Ishikawa (cell line): ENCODE results near the gene MEGF9.

ENCODE experiments used
- CEBPB ChIP-seq: IDR thresholded peaks from 2 replicates; pipeline ENCODE4 v1.6.1; 2012
- CREB1 ChIP-seq: IDR thresholded peaks from 2 replicates; pipeline ENCODE4 v1.6.1; 2012; ENCODE audit warnings: low read depth
- EGR1 ChIP-seq: IDR thresholded peaks from 2 replicates; pipeline ENCODE4 v1.6.1; 2012
- EP300 ChIP-seq: IDR thresholded peaks from 2 replicates; pipeline ENCODE4 v1.6.1; 2012; ENCODE audit warnings: borderline replicate concordance
- FOXM1 ChIP-seq: IDR thresholded peaks from 2 replicates; pipeline ENCODE4 v1.6.1; 2012; ENCODE audit warnings: low read depth, borderline replicate concordance
- NFIC ChIP-seq: IDR thresholded peaks from 2 replicates; pipeline ENCODE4 v1.6.1; 2012
- RAD21 ChIP-seq: IDR thresholded peaks from 2 replicates; pipeline ENCODE4 v1.6.1; 2012; ENCODE audit warnings: low read depth
- TAF1 ChIP-seq: IDR thresholded peaks from 2 replicates; pipeline ENCODE4 v1.6.1; 2012; ENCODE audit warnings: low read depth, mild to moderate bottlenecking
- TCF12 ChIP-seq: IDR thresholded peaks from 2 replicates; pipeline ENCODE4 v1.6.1; 2012; ENCODE audit warnings: low read depth
- TEAD4 ChIP-seq: IDR thresholded peaks from 2 replicates; pipeline ENCODE4 v1.6.1; 2012
- YY1 ChIP-seq: IDR thresholded peaks from 2 replicates; pipeline ENCODE4 v1.6.1; 2012; ENCODE audit warnings: low read depth
- ZBTB7A ChIP-seq: IDR thresholded peaks from 2 replicates; pipeline ENCODE4 v1.6.1; 2012; ENCODE audit warnings: low read depth
- TF ChIP-seq, protein P1 (sequence below): IDR thresholded peaks from 2 replicates; pipeline ENCODE4 v1.6.1; 2012; ENCODE audit warnings: low read depth, mild to moderate bottlenecking
- TF ChIP-seq, protein P2 (sequence below): IDR thresholded peaks from 2 replicates; pipeline ENCODE4 v1.6.1; 2012
- TF ChIP-seq, protein P3 (sequence below): IDR thresholded peaks from 2 replicates; pipeline ENCODE4 v1.6.1; 2012

Gene MEGF9

DNA sequence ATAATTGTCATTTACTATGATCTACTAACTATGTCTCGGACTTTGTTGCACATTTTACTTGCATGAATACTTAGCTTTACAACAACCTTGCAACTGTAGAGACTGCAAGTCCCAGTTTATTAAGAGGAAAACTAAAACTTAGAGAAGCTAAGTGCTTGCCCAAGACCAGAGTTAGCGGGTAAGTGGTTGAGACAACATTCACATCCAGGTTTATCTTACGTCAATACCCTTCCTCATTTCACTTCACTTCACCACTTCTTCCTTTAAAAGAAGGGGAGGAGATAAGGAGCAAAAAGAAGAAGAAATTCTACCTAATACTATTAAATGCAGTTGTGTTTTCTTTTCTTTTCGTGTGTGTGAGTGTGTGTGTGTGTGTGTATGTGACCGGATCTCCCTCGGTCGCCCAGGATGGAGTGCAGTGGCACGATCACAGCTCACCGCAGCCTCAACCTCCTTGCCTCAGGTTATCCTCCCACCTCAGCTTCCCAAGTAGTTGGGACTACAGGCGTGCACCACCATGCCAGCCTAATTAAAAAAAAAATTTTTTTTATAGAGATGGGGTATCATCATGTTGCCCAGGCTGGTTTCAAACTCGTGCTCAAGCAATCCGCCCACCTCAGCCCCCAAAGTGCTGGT is 37.4 kb downstream of the MEGF9 start:
- TF ChIP-seq, protein P1, sequence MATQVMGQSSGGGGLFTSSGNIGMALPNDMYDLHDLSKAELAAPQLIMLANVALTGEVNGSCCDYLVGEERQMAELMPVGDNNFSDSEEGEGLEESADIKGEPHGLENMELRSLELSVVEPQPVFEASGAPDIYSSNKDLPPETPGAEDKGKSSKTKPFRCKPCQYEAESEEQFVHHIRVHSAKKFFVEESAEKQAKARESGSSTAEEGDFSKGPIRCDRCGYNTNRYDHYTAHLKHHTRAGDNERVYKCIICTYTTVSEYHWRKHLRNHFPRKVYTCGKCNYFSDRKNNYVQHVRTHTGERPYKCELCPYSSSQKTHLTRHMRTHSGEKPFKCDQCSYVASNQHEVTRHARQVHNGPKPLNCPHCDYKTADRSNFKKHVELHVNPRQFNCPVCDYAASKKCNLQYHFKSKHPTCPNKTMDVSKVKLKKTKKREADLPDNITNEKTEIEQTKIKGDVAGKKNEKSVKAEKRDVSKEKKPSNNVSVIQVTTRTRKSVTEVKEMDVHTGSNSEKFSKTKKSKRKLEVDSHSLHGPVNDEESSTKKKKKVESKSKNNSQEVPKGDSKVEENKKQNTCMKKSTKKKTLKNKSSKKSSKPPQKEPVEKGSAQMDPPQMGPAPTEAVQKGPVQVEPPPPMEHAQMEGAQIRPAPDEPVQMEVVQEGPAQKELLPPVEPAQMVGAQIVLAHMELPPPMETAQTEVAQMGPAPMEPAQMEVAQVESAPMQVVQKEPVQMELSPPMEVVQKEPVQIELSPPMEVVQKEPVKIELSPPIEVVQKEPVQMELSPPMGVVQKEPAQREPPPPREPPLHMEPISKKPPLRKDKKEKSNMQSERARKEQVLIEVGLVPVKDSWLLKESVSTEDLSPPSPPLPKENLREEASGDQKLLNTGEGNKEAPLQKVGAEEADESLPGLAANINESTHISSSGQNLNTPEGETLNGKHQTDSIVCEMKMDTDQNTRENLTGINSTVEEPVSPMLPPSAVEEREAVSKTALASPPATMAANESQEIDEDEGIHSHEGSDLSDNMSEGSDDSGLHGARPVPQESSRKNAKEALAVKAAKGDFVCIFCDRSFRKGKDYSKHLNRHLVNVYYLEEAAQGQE = no peak
- TF ChIP-seq CREB1 (no peak), TEAD4 (no peak), EGR1 (no peak), TCF12 (no peak), FOXM1 (no peak), TAF1 (no peak), EP300 (no peak), YY1 (no peak), RAD21 (no peak), ZBTB7A (no peak), NFIC (no peak), CEBPB (no peak)
- TF ChIP-seq, protein P2, sequence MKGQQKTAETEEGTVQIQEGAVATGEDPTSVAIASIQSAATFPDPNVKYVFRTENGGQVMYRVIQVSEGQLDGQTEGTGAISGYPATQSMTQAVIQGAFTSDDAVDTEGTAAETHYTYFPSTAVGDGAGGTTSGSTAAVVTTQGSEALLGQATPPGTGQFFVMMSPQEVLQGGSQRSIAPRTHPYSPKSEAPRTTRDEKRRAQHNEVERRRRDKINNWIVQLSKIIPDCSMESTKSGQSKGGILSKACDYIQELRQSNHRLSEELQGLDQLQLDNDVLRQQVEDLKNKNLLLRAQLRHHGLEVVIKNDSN = no peak
- TF ChIP-seq, protein P3, sequence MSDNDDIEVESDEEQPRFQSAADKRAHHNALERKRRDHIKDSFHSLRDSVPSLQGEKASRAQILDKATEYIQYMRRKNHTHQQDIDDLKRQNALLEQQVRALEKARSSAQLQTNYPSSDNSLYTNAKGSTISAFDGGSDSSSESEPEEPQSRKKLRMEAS = no peak

DNA sequence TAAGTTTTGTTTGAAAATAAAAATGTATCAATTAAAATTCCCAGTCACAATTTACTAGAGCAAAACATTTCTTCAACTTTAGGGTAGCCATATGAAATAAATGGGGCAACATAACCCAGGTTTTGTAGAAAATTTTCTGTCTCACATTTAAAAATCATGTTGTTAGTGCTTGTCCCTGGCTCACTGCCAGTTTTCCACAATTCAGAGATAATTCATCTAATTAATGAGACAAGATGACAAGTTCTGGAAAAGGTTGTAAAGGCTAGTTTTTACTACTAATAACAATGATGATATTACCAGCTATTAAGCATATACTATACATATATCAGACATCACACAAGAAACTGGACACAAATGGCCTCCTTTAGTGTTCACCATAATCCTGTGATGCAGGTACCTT is 45.9 kb downstream of the MEGF9 start:
- peak; percentile 87 for TF ChIP-seq NFIC
- TF ChIP-seq TAF1 = no peak
- no peak for TF ChIP-seq CREB1
- no peak for TF ChIP-seq EGR1
- no peak for TF ChIP-seq ZBTB7A

DNA sequence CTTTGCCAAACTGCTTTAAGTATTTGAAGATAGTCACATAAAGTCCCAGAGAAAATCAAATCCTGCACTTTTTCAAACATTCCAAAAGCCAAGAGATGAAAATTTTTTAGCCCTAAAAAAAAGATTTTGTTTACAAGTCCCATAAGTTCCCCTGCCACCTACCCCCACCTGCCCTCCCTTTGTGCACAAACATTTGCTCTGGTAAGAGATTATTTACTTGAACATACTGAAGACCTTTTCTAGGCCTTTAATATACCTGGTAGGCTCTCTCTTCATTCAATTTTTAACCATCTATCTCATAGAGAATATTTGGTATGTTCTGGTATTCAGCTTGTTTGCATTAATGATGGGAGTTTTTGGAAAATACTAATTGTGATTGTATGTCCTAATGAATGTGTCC is 50.3 kb downstream of the MEGF9 start:
- TF ChIP-seq EP300 (no peak), FOXM1 (no peak), EGR1 (no peak), RAD21 (no peak)
- TF ChIP-seq, protein P3 = no peak

DNA sequence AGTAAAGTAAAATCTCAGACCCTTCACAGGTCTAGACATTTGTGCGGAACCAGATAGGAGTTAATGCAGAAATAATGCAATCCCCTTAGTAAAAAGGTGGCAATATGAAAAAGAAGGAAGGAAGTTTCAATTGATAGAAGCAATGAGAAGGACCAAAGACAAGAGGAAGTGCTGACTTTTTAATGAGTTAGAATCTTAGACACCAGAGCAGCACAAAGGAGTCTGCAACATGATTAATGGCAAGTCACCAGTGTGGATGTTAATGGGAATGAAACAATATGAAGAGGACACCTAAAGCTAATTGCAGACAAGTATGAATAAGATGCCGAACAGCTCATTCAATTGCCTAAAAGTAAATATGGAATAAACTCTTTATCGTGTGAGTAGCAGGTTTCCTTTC is 50.9 kb downstream of the MEGF9 start:
- no peak for TF ChIP-seq EGR1
- TF ChIP-seq RAD21 = no peak
- no peak for TF ChIP-seq EP300
- TF ChIP-seq, protein P2 = no peak
- no peak for TF ChIP-seq CREB1
- no peak for TF ChIP-seq TEAD4
- no peak for TF ChIP-seq FOXM1
- no peak for TF ChIP-seq CEBPB
- TF ChIP-seq, protein P3 = no peak
- TF ChIP-seq TAF1 = no peak
- TF ChIP-seq TCF12 = no peak
- TF ChIP-seq ZBTB7A = no peak
- TF ChIP-seq, protein P1 = no peak
- no peak for TF ChIP-seq YY1
- no peak for TF ChIP-seq NFIC

DNA sequence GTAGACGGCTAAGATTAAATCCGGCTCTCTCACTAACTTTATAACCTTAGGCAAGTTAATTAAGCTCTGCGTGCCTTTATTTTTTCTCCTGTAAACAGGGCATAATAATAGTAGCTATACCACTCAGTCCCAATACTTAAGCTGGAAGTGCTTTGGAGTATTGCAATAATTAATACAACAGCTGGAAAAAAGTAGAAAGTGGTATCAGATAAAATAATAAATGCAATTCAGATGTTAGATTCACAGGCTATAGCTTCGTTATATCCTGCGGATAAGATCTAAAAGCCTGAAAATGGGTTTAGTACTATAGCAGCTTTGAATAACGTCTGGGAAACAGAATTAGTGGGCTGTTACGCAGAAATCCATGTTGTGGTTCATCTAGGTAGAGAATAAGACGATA is 51.8 kb downstream of the MEGF9 start:
- TF ChIP-seq CEBPB (no peak), YY1 (no peak), TAF1 (no peak), TCF12 (no peak), FOXM1 (no peak), RAD21 (no peak), TEAD4 (no peak), CREB1 (no peak), EP300 (no peak), ZBTB7A (no peak), EGR1 (no peak), NFIC (no peak)
- TF ChIP-seq, protein P1 = no peak
- TF ChIP-seq, protein P2 = no peak
- TF ChIP-seq, protein P3 = no peak
